ENCODE data around the gene TAX1BP1.

Gene TAX1BP1

GRCh38 chr7:27863880-27864279 lies 123.9 kb downstream of the TAX1BP1 start:
- Histone ChIP-seq H3K27me3 (replicated peaks; ENCODE audit: insufficient read depth, low read length) (no peaks in the 10 kb centered on the region), H3K79me2 (ENCODE audit: low read length) (no peaks in the 10 kb centered on the region), H2AFZ (ENCODE audit: low read length) (no peak overlapping the region), H3K9ac (ENCODE audit: low read length) (no peak overlapping the region), H3K4me1 (ENCODE audit: low read length) (no peaks in the 10 kb centered on the region), H3K9me3 (replicated peaks; ENCODE audit: insufficient read depth, low read length) (no peaks in the 10 kb centered on the region), H3K27ac (ENCODE audit: low read length) (no peak overlapping the region), H3K9me2 (replicated peaks; ENCODE audit: insufficient read depth, low read length) (no peaks in the 10 kb centered on the region), H3K4me2 (ENCODE audit: low read depth, low read length) (no peak overlapping the region), H4K20me1 (ENCODE audit: insufficient read depth, low read length) (no peaks in the 10 kb centered on the region), H3K36me3 (replicated peaks; ENCODE audit: insufficient read depth, low read length) (no peaks in the 10 kb centered on the region), H3F3A (ENCODE audit: insufficient read depth, low read length) (no peaks in the 10 kb centered on the region), H3K4me3 (ENCODE audit: low read length) (no peak overlapping the region)
- TF ChIP-seq CTCF (IDR thresholded peaks at IDR 0.05; ENCODE audit: low read length) (no peak), EZH2 (optimal IDR thresholded peaks at IDR 0.05; ENCODE audit: low read depth, low read length) (no peak), EZH2phosphoT487 (IDR thresholded peaks at IDR 0.05; ENCODE audit: low read length) (no peak)
- DNase-seq: no peak

GRCh38 chr7:27866256-27866655 lies 126.3 kb downstream of the TAX1BP1 start:
- TF ChIP-seq EZH2phosphoT487 (IDR thresholded peaks at IDR 0.05; ENCODE audit: low read length) (no peak), EZH2 (optimal IDR thresholded peaks at IDR 0.05; ENCODE audit: low read depth, low read length) (no peak), CTCF (IDR thresholded peaks at IDR 0.05; ENCODE audit: low read length) (no peak)
- Histone ChIP-seq H3K27me3 (replicated peaks; ENCODE audit: insufficient read depth, low read length) (no peaks in the 10 kb centered on the region), H3F3A (ENCODE audit: insufficient read depth, low read length) (no peaks in the 10 kb centered on the region), H3K27ac (ENCODE audit: low read length) (no peak overlapping the region), H3K79me2 (ENCODE audit: low read length) (no peaks in the 10 kb centered on the region), H3K4me1 (ENCODE audit: low read length) (no peaks in the 10 kb centered on the region), H3K4me3 (ENCODE audit: low read length) (no peak overlapping the region), H4K20me1 (ENCODE audit: insufficient read depth, low read length) (no peaks in the 10 kb centered on the region), H3K36me3 (replicated peaks; ENCODE audit: insufficient read depth, low read length) (no peaks in the 10 kb centered on the region), H2AFZ (ENCODE audit: low read length) (no peak overlapping the region), H3K9me2 (replicated peaks; ENCODE audit: insufficient read depth, low read length) (no peaks in the 10 kb centered on the region), H3K4me2 (ENCODE audit: low read depth, low read length) (no peak overlapping the region), H3K9me3 (replicated peaks; ENCODE audit: insufficient read depth, low read length) (no peaks in the 10 kb centered on the region), H3K9ac (ENCODE audit: low read length) (no peak overlapping the region)
- DNase-seq: no peak

GRCh38 chr7:27866828-27867672 lies 127.1 kb downstream of the TAX1BP1 start:
- no peaks in the 10 kb centered on the region for H3K4me1 ChIP-seq (ENCODE audit: low read length)
- no peak for DNase-seq
- no peaks in the 10 kb centered on the region for H3K9me3 ChIP-seq (replicated peaks; ENCODE audit: insufficient read depth, low read length)
- H3K4me2 ChIP-seq (ENCODE audit: low read depth, low read length): no peak overlapping the region
- H3K9ac ChIP-seq (ENCODE audit: low read length): no peak overlapping the region
- no peak overlapping the region for H2AFZ ChIP-seq (ENCODE audit: low read length)
- H3K4me3 ChIP-seq (ENCODE audit: low read length): no peak overlapping the region
- H3K9me2 ChIP-seq (replicated peaks; ENCODE audit: insufficient read depth, low read length): no peaks in the 10 kb centered on the region
- no peaks in the 10 kb centered on the region for H3F3A ChIP-seq (ENCODE audit: insufficient read depth, low read length)
- no peak for TF ChIP-seq EZH2 (optimal IDR thresholded peaks at IDR 0.05; ENCODE audit: low read depth, low read length)
- TF ChIP-seq CTCF (IDR thresholded peaks at IDR 0.05; ENCODE audit: low read length): no peak
- no peak for TF ChIP-seq EZH2phosphoT487 (IDR thresholded peaks at IDR 0.05; ENCODE audit: low read length)
- no peaks in the 10 kb centered on the region for H3K79me2 ChIP-seq (ENCODE audit: low read length)
- no peak overlapping the region for H3K27ac ChIP-seq (ENCODE audit: low read length)
- H3K36me3 ChIP-seq (replicated peaks; ENCODE audit: insufficient read depth, low read length): no peaks in the 10 kb centered on the region
- no peaks in the 10 kb centered on the region for H4K20me1 ChIP-seq (ENCODE audit: insufficient read depth, low read length)
- H3K27me3 ChIP-seq (replicated peaks; ENCODE audit: insufficient read depth, low read length): no peaks in the 10 kb centered on the region

Measured in MM.1S (cell line).